Activated CD8-positive, alpha-beta T cell treated with anti-CD3 and anti-CD28 coated beads for 36 hours (primary cell): ENCODE data around the gene PAM16. TPM values are rescaled to one million over a fixed set of nuclear protein-coding genes. Genes with fewer than 3 reads are reported as not detected.

Source experiments
- ATAC-seq: fragments of 200-7000 bp; cut with Tn5 transposase; one replicate; pipeline ENCODE4 v1.10.0; 2021; ENCODE audit warnings: mild to moderate bottlenecking, moderate library complexity
- CTCF ChIA-PET: fragments of 350-600 bp; sonication (Branson Sonifier 250); formaldehyde crosslinking; loops from one replicate; lab custom pipeline; 2021; ENCODE audit warnings: antibody characterized with exemption; lab: Charles Lee
- POLR2A ChIA-PET: fragments of 350-600 bp; sonication (Branson Sonifier 250); formaldehyde crosslinking; loops from one replicate; lab custom pipeline; 2021; ENCODE audit warnings: antibody characterized with exemption; lab: Charles Lee
- DNase-seq: peaks from one replicate; pipeline ENCODE4 v3.0.0-alpha.2; 2020
- H3K27ac Mint-ChIP-seq: one replicate; pipeline ENCODE4 v1.8.0; 2021; ENCODE audit warnings: mild to moderate bottlenecking, mixed read lengths
- H3K27me3 Mint-ChIP-seq: one replicate; pipeline ENCODE4 v1.8.0; 2021; ENCODE audit warnings: mixed read lengths
- H3K36me3 Mint-ChIP-seq: one replicate; pipeline ENCODE4 v1.8.0; 2021; ENCODE audit warnings: low read depth, mixed read lengths
- H3K4me1 Mint-ChIP-seq: one replicate; pipeline ENCODE4 v1.8.0; 2021; ENCODE audit warnings: low read depth, mixed read lengths
- H3K4me3 Mint-ChIP-seq: one replicate; pipeline ENCODE4 v1.8.0; 2021; ENCODE audit warnings: mild to moderate bottlenecking, moderate library complexity, mixed read lengths
- H3K9me3 Mint-ChIP-seq: one replicate; pipeline ENCODE4 v1.8.0; 2021; ENCODE audit warnings: mixed read lengths
- CTCF ChIP-seq: fragments of 200-600 bp; IDR thresholded peaks from one replicate; pipeline ENCODE4 v1.8.0; 2022; ENCODE audit warnings: antibody characterized with exemption, mild to moderate bottlenecking
- intact Hi-C: fragments of 100-400 bp; cut with micrococcal nuclease; formaldehyde crosslinking; loops from one replicate; pipeline ENCODE4 v1.10.0; 2022
- total RNA-seq, 2 experiments: library from RNA; stranded (reverse); gene quantifications; one replicate each; pipeline ENCODE4 v1.2.3, GENCODE V29; 2021

PAM16 gene
- total RNA-seq, 2 experiments from 2014 or later, result 65.9 to 70.1 TPM

GRCh38 chr16:4380119-4381063 is 29.3 kb upstream of the PAM16 start:
- H3K36me3 Mint-ChIP-seq, result peaks cover 3% of the 10 kb centered on the region
- POLR2A ChIA-PET, result no interaction called here
- no peaks in the 10 kb centered on the region for H3K27me3 Mint-ChIP-seq

GRCh38 chr16:4378999-4379690 is 28.0 kb upstream of the PAM16 start:
- no peak overlapping the region for H3K27ac Mint-ChIP-seq
- no peak for TF ChIP-seq CTCF
- H3K27me3 Mint-ChIP-seq, result no peaks in the 10 kb centered on the region
- H3K36me3 Mint-ChIP-seq, result peaks cover 3% of the 10 kb centered on the region
- DNase-seq, result no peak
- ChIA-PET CTCF (no interaction called here), POLR2A (interaction anchor here (0.8 to 1.0 kb wide), 2 partner anchors 25 to 47 kb away, joined by 3 to 4 read pairs; no protein-coding TSS in a partner anchor)
- intact Hi-C loops, result no loop called here
- no peak overlapping the region for H3K4me3 Mint-ChIP-seq
- peaks cover 4% of the 10 kb centered on the region for H3K4me1 Mint-ChIP-seq
- H3K9me3 Mint-ChIP-seq, result no peaks in the 10 kb centered on the region
- no peak for ATAC-seq

More at GRCh38 chr16:4380119-4381063, 29.3 kb upstream of the PAM16 start:
- Mint-ChIP-seq H3K9me3 (no peaks in the 10 kb centered on the region), H3K4me1 (peaks cover 2% of the 10 kb centered on the region), H3K4me3 (no peak overlapping the region), H3K27ac (no peak overlapping the region)
- intact Hi-C loops, result no loop called here
- no peak for DNase-seq
- CTCF ChIA-PET, result no interaction called here
- no peak for TF ChIP-seq CTCF
- no peak for ATAC-seq

GRCh38 chr16:4378161-4378666 is 27.1 kb upstream of the PAM16 start:
- CTCF ChIA-PET, result interaction anchor here (0.7 to 0.9 kb wide), 2 partner anchors 25 to 26 kb away, joined by 3 read pairs; no protein-coding TSS in a partner anchor
- intact Hi-C loops, result no loop called here
- TF ChIP-seq CTCF, result no peak
- H3K9me3 Mint-ChIP-seq, result no peaks in the 10 kb centered on the region
- H3K27ac Mint-ChIP-seq, result no peak overlapping the region
- H3K36me3 Mint-ChIP-seq, result peaks cover under 1% of the 10 kb centered on the region
- H3K4me3 Mint-ChIP-seq, result no peak overlapping the region
- no peaks in the 10 kb centered on the region for H3K27me3 Mint-ChIP-seq
- DNase-seq (no peak), ATAC-seq (no peak)
- POLR2A ChIA-PET, result no interaction called here
- peaks cover 4% of the 10 kb centered on the region for H3K4me1 Mint-ChIP-seq

- ChIA-PET POLR2A (no interaction called here), CTCF (interaction anchor here (0.7 to 0.9 kb wide), 2 partner anchors 25 to 26 kb away, joined by 3 read pairs; no protein-coding TSS in a partner anchor)
- DNase-seq (no peak), ATAC-seq (no peak)
- Mint-ChIP-seq H3K27me3 (no peaks in the 10 kb centered on the region), H3K4me3 (no peak overlapping the region), H3K27ac (no peak overlapping the region), H3K9me3 (no peaks in the 10 kb centered on the region), H3K36me3 (no peaks in the 10 kb centered on the region), H3K4me1 (peaks cover 7% of the 10 kb centered on the region)
- no peak for TF ChIP-seq CTCF
- intact Hi-C loops, result no loop called here
These were observed 26.5 kb upstream of the PAM16 start for GRCh38 chr16:4377573-4378154.
